Measurements from ENCODE around the gene GPRIN2.

Gene GPRIN2

DNA sequence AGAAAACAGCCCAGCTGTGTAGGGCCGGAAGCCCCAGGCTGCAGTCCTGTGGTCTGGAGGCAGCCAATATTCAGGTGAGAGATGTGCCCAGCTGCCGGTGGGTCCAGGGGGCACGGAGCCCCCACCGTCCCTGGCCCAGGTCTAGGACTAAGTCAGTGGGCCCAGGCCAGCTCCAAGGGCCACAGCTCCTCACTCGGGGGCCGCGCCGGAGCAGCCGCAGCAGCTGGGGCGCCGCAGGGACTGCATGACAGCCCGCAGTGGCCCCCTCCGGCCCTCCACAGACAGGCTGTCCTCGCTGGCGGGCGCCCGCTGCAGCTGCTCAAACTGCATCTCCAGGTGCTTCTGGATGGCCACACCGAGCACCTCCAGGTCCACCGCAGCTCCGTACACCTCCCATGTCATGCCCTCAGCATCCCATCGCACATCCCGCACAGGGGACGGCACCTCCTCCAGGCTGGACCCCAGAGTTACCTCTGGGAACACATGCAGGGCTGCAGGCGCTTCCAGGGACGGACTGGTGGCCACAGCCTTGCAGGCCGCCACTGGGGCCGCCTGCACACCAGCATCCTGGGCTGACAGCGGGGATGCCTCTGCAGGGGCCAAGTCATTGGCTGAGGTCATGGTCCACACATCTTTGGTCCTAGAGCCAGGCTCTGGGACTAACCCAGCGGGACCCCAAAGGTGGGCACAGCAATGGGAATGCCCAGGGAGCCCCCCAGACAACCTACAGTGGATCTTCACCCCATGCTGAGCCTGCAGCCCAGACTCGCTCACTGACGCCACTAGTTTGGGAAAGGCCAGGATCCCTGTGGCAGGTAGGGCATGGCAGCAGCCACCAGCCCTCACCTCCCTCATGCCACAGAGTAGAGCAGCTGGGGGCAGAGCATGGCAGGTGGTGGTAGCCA, 7.0 kb downstream of the GPRIN2 start:
- DNase-seq (ENCODE audit: low spot score): no peak

- peak; percentile 78 for DNase-seq (ENCODE audit: low spot score)
Measured at GRCh38 chr10:46548498-46549090, 7.9 kb downstream of the GPRIN2 start.

GRCh38 chr10:46547541-46548497, 8.6 kb downstream of the GPRIN2 start:
- no peak for DNase-seq (ENCODE audit: low spot score)

- no peak for DNase-seq (ENCODE audit: low spot score)
Measured at GRCh38 chr10:46546591-46547540, 9.6 kb downstream of the GPRIN2 start.

DNA sequence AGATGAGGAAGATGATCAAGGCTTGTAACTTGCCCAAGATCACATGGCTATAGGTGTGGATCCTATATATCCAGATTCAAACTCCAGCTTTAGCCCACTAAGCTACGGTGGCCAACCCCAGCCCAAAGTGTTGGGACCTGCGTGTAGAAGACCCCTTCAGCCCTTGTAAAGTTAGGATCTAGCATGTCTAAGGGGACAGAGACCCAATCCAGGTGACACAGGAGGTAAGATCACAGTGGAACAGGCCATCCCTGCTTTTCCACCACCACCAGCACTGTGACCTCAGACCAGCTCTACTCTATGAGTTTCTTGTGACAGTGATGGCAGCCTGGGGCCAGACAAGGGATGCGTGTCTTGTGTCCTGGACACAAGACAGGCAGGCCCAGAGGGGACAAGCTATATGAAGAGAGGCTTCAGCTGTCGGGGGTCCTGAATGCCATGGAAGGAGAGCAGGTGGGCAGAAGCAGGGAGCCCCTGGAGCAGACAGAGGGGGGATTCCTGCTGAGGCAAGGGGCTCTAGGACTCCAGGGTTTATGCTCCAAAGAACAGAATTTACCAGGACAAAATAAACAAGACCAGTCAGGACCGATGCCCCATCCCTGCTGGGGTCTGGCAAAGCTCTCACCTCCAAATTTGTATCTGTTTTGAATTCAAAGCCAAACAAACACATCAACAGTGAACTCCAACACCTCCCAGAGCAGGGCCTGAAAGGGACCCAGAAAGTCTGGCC, 10.4 kb downstream of the GPRIN2 start:
- no peak for DNase-seq (ENCODE audit: low spot score)

DNA sequence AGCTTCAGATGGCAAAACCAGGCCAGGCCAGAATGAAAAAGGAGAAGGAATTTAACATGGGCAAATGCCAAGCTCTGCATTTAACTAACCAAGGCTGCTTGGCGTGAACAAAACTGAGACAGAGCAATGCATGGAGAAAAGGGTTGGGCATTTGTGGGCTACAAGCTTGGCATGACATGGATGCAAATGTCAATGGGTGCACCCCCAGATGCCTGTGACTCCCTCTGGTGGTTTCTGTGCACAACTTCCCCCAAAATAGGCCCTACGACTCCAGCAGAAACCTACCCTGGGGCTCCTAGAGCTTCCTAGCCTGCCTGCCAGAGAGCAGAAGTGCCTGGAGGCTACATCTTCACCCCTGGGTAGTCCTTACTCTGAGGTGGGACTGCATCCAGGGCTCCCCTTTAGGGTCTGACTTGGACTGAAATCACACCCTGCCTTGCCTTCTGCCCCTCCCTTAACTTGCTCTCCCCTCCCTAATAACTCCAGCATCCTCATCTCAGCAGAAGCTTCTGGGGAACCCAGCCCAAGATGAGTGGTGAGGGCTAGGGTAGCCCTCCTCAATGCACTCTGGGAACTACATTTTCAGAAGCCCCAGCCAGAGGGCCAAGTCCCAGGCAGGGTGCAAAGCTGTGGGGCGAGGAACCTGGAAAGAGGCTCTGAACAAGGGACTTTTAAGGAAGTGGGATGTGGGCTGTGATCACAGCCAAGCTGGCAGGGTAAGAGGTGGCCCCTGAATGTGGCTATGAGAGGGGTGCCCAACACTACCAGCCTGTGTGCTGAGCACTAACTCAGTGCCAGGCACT, 11.3 kb downstream of the GPRIN2 start:
- peak; percentile 53 for DNase-seq (ENCODE audit: low spot score)

DNA sequence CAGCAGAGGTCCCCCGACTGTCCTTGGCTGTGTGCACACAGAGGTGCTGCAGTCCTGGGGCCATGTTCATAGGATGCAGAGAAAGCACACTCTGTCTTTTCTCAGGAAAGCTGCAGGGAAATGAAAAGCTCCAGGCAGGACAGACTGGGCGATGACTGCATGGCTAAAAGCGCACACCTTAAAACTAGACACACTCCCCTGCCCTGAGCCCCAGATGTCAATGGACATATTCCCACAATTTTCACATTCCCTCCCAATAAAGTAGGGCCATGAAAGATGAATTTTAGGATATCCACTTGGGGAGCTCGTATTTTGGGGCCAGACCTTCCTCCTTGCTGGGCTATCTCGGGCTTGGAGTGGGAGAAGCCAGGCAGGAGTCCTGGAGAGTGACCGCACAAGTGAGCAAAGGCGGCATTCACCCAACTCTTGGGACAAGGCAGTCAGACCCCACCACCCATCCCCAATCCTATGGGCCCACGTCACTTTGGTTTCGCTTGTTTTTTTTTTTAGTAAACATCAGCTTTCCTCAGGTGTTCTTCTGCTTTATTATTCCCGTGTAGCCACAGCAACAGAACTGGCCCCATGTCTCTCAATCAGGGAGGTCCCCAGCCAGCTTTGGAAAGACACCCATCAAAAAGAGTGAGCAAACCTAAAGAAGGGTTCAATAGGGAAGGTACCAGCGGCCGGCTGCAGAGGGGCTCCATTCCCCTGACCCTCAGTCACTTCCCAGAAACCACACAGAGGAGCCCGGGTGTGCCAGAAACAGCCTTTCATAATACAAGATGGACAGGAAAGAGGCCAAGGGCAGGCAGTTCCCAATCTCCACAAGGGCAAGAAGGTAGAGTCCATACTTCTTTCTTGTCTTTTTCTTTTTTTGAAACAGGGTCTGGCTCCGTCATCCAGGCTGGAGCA, 12.7 kb downstream of the GPRIN2 start:
- no peak for DNase-seq (ENCODE audit: low spot score)

- no peak for DNase-seq (ENCODE audit: low spot score)
Measured at GRCh38 chr10:46542567-46543465, 13.6 kb downstream of the GPRIN2 start.

- DNase-seq (ENCODE audit: low spot score): no peak
Measured at GRCh38 chr10:46541735-46542566, 14.5 kb downstream of the GPRIN2 start.

- no peak for DNase-seq (ENCODE audit: low spot score)
Measured at GRCh38 chr10:46541017-46541661, 15.3 kb downstream of the GPRIN2 start.

GRCh38 chr10:46540412-46541016, 15.9 kb downstream of the GPRIN2 start:
- no peak for DNase-seq (ENCODE audit: low spot score)

GRCh38 chr10:46539596-46540411, 16.7 kb downstream of the GPRIN2 start:
- peak; percentile 99 for DNase-seq (ENCODE audit: low spot score)

DNA sequence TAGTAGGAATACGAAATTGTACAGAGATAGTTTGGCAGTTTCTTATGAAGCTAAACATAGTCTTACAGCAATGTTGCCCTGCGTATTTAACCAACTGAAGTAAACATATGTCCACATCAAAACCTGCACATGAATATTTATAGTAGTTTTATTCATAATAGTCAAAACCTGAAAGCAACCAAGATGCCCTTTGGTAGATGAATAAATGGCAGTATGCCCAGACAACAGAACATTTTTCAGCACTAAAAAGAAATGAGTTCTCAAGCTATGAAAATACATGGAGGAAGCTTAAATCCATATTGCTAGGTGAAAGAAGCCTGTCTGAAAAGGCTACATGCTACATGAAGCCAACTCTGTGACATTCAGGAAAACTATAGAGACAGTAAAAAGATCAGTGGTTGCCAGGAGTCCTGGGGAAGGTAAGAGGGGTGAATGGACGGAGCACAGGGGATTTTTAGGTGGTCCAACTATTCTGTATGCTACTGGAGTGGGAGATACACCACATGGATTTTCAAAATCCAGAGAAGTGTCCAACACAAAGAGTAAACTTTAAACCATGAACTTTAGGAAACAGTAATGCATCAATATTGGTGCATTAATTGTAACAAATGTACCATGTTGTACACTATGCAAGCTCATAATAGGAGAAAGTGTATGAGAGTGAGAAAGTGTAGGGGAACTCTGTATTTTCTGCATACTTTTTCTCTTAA, 17.6 kb downstream of the GPRIN2 start:
- DNase-seq (ENCODE audit: low spot score): no peak

DNA sequence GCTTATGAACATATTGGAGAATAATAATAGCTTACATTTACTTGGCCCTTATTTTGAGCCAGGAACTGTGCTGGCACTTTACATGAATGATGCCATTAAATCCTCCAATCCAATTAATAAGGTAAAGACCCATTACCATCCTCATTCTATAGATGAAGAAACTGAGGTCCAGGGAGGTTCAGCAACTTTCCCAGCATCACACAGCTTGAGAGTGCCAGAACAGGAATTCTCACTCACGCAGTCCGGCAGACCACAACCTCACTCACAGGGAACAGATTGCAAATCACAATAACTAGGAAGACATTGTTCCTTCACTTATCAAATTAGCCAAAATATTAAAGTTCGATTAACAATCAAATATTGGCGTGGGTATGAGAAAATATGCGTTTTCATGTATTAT, 18.3 kb downstream of the GPRIN2 start:
- no peak for DNase-seq (ENCODE audit: low spot score)

Data from kidney tubule cell (primary cell).